Parathyroid adenoma (tissue), 2 donors: Measurements from ENCODE around the gene IFNA2.
"Not testable (repeated sequence)": the region's sequence is repeated elsewhere in the genome, so short reads cannot be mapped to it uniquely, and the experiment has no call there.

Source experiments
- H2AFZ ChIP-seq: fragments of 300-600 bp; sonication (generic); one replicate; pipeline ENCODE4 v1.7.0; 2017; ENCODE audit warnings: antibody characterized with exemption, mild to moderate bottlenecking
- H3K27ac ChIP-seq: fragments of 300-600 bp; sonication (generic); one replicate; pipeline ENCODE4 v1.7.0; 2017
- H3K27me3 ChIP-seq: fragments of 300-600 bp; sonication (generic); one replicate; pipeline ENCODE4 v1.7.0; 2017; ENCODE audit warnings: low read length; ENCODE audit not compliant: control insufficient read depth, insufficient read depth
- H3K36me3 ChIP-seq: fragments of 300-600 bp; sonication (generic); one replicate; pipeline ENCODE4 v1.7.0; 2017; ENCODE audit warnings: low read length; ENCODE audit not compliant: control insufficient read depth, insufficient read depth
- H3K4me1 ChIP-seq: fragments of 300-600 bp; sonication (generic); one replicate; pipeline ENCODE4 v1.7.0; 2017; ENCODE audit warnings: control low read depth
- H3K4me2 ChIP-seq: fragments of 300-600 bp; sonication (generic); one replicate; pipeline ENCODE4 v1.7.0; 2017; ENCODE audit warnings: low read length
- H3K4me3 ChIP-seq: fragments of 300-600 bp; sonication (generic); one replicate; pipeline ENCODE4 v1.7.0; 2017; ENCODE audit warnings: low read depth, low read length
- H3K79me2 ChIP-seq: fragments of 300-600 bp; sonication (generic); one replicate; pipeline ENCODE4 v1.7.0; 2017; ENCODE audit warnings: control low read depth
- H3K9ac ChIP-seq: fragments of 300-600 bp; sonication (generic); one replicate; pipeline ENCODE4 v1.7.0; 2017; ENCODE audit warnings: mild to moderate bottlenecking
- H3K9me3 ChIP-seq: fragments of 300-600 bp; sonication (generic); one replicate; pipeline ENCODE4 v1.7.0; 2017; ENCODE audit warnings: low read length; ENCODE audit not compliant: control insufficient read depth
- TF ChIP-seq, protein P1 (sequence below): fragments of 300-600 bp; sonication (generic); IDR thresholded peaks from one replicate; pipeline ENCODE4 v1.7.0; 2017; ENCODE audit warnings: antibody characterized with exemption, mild to moderate bottlenecking
- donor health status: primary hyperparathyroidism.

The IFNA2 gene

DNA sequence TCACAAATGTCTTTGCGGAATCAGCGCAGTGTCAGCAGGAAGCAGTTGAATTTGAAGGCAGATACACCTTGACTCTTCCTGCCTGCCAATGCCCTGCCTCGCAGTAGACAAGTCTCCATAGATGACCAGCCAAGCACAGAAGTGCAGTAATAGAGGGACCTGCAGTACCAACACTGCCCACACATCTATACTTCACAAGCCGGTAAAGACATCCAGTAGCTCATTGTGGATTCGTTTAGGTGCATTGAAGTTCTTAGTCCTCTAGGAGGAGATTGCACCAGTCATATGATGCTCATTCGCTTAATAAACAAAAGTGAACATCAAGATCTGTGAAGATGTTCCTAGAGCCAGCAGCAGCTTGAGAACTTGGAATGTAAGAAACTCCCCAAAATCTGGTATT lies 7.1 kb upstream of the IFNA2 start:
- Histone ChIP-seq H3K9me3 (no peaks in the 10 kb centered on the region), H3K4me2 (no peak overlapping the region), H3K27me3 (no peaks in the 10 kb centered on the region), H3K9ac (no peak overlapping the region), H3K27ac (no peak overlapping the region), H3K79me2 (no peaks in the 10 kb centered on the region), H2AFZ (no peak overlapping the region), H3K4me1 (no peaks in the 10 kb centered on the region), H3K36me3 (no peaks in the 10 kb centered on the region), H3K4me3 (no peak overlapping the region)
- TF ChIP-seq, protein P1, sequence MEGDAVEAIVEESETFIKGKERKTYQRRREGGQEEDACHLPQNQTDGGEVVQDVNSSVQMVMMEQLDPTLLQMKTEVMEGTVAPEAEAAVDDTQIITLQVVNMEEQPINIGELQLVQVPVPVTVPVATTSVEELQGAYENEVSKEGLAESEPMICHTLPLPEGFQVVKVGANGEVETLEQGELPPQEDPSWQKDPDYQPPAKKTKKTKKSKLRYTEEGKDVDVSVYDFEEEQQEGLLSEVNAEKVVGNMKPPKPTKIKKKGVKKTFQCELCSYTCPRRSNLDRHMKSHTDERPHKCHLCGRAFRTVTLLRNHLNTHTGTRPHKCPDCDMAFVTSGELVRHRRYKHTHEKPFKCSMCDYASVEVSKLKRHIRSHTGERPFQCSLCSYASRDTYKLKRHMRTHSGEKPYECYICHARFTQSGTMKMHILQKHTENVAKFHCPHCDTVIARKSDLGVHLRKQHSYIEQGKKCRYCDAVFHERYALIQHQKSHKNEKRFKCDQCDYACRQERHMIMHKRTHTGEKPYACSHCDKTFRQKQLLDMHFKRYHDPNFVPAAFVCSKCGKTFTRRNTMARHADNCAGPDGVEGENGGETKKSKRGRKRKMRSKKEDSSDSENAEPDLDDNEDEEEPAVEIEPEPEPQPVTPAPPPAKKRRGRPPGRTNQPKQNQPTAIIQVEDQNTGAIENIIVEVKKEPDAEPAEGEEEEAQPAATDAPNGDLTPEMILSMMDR, result no peak

GRCh38 chr9:21383627-21384026 lies 1.6 kb downstream of the IFNA2 start:
- no peaks in the 10 kb centered on the region for H3K4me1 ChIP-seq
- no peak overlapping the region for H3K9ac ChIP-seq
- H3K79me2 ChIP-seq, result no peaks in the 10 kb centered on the region
- H2AFZ ChIP-seq, result no peak overlapping the region
- H3K27ac ChIP-seq, result no peak overlapping the region
- H3K9me3 ChIP-seq, result no peaks in the 10 kb centered on the region
- H3K4me3 ChIP-seq, result no peak overlapping the region
- H3K4me2 ChIP-seq, result no peak overlapping the region
- no peaks in the 10 kb centered on the region for H3K36me3 ChIP-seq
- TF ChIP-seq, protein P1, result no peak
- no peaks in the 10 kb centered on the region for H3K27me3 ChIP-seq

GRCh38 chr9:21381448-21382339 lies 3.5 kb downstream of the IFNA2 start:
- H3K27me3 ChIP-seq, result no peaks in the 10 kb centered on the region
- H3K79me2 ChIP-seq, result no peaks in the 10 kb centered on the region
- no peaks in the 10 kb centered on the region for H3K36me3 ChIP-seq
- no peak overlapping the region for H3K9ac ChIP-seq
- H3K9me3 ChIP-seq, result no peaks in the 10 kb centered on the region
- no peak overlapping the region for H3K4me3 ChIP-seq
- TF ChIP-seq, protein P1, result no peak
- no peaks in the 10 kb centered on the region for H3K4me1 ChIP-seq
- H2AFZ ChIP-seq, result no peak overlapping the region
- H3K27ac ChIP-seq, result no peak overlapping the region
- no peak overlapping the region for H3K4me2 ChIP-seq

- not testable (repeated sequence) for H3K79me2 ChIP-seq, H3K9me3 ChIP-seq, H3K36me3 ChIP-seq, H3K27me3 ChIP-seq, H3K4me1 ChIP-seq, H3K4me3 ChIP-seq, H2AFZ ChIP-seq, H3K9ac ChIP-seq, H3K27ac ChIP-seq, H3K4me2 ChIP-seq
Measured at GRCh38 chr9:21371467-21371866, 13.7 kb downstream of the IFNA2 start.

- Histone ChIP-seq H3K9me3 (no peaks in the 10 kb centered on the region), H3K36me3 (no peaks in the 10 kb centered on the region), H3K4me3 (no peak within 1 kb of the TSS), H2AFZ (no peak within 1 kb of the TSS), H3K27me3 (no peaks in the 10 kb centered on the region), H3K79me2 (no peaks in the 10 kb centered on the region), H3K4me2 (no peak within 1 kb of the TSS), H3K9ac (no peak within 1 kb of the TSS), H3K4me1 (no peaks in the 10 kb centered on the region), H3K27ac (no peak within 1 kb of the TSS)
- TF ChIP-seq, protein P1, result no peak
Measured at GRCh38 chr9:21367957-21368356, 17.2 kb downstream of the IFNA2 start, which contains the start of gene IFNA13. IFNA13 (minus strand) TSS chr9:21368057; CDS start chr9:21368010, 47 bp downstream.

GRCh38 chr9:21367169-21367568 lies 18.0 kb downstream of the IFNA2 start:
- H3K27me3 ChIP-seq, H3K36me3 ChIP-seq, H3K4me2 ChIP-seq, H3K9ac ChIP-seq, H3K4me1 ChIP-seq, H2AFZ ChIP-seq, H3K4me3 ChIP-seq, H3K27ac ChIP-seq, H3K9me3 ChIP-seq, H3K79me2 ChIP-seq: not testable (repeated sequence)
